ENCODE results near the gene PLA2G12B. TPM values are rescaled to one million over a fixed set of nuclear protein-coding genes. Genes with fewer than 3 reads are reported as not detected.

The PLA2G12B gene
- total RNA-seq (2022) (16.8 and 17.8 TPM in 2 replicates), Bru-seq, nascent RNA (percentile 64 among the genes with signal in this experiment), BruChase-seq, experiment 1, labeled RNA remaining after a 2-hour chase (percentile 64 among the genes with signal in this experiment), BruChase-seq, experiment 2, labeled RNA remaining after a 6-hour chase (percentile 66 among the genes with signal in this experiment)
- long read RNA-seq, partial matches to known transcripts = 0 of 15 reads
- long read RNA-seq, other reads (novel, unspliced or antisense) = 11 of 15 reads

DNA sequence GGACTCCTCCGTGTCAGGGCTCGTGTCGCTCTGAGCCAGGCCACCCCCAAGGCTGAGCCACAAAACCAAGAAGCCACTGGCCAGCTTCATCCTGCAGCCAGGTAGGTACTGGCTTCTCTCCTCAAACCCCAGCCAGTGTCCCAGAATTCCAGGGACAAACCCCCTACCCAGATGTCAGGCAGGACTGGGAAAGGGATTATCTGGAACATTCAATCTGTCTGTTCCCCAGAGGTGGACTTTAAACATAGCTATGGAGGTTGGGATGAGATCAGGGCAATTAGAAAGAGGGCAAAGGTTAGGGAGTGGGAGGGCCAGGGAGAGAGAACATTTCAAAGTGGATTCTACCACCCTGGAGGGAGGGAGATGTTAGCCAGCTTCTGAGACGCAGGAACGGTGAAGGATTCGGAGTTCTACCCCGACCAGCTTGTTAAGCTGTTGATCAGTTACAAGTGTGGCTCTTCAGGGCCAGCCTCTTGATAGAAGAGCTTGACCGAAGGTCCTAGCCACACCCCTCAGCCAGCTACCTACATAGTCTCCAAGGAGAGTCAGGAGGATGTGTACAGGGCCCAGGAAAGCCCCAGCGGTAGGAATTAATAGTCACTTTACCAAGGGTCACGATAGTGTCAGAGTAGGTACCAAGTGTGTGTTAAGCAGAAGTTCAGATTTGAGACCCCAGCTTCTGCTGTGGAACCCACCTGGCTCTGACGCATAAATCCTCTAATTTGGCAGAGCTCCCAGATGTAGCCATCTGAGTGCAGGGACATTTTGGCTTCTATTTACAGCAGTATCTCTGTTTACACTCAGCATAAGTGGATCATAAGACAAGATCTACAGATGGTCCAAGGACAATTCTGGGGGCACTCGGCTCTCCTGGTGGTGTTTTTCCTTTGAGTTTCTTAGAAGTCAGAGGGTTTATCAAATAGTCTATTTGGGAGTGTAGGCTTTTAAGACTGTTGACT lies at the start of gene PLA2G12B:
TSS of gene PLA2G12B (minus strand) at position 211 of the 959 bp plus-strand sequence. CDS start at position 90, 121 bp downstream.
- BruUV-seq (replicated peaks) = no TSS peak
- no peaks in the 10 kb centered on the region for H3K9me3 Mint-ChIP-seq (ENCODE audit: unreplicated experiment)
- ChIA-PET POLR2A (interaction anchor here (0.5 to 1.2 kb wide), 6 partner anchors 46 to 329 kb away, joined by 3 to 7 read pairs (median 4); partner anchors contain the start of genes DNAJC9, MCU, MICU1 and P4HA1), CTCF (interaction anchor here (0.5 to 1.4 kb wide), 6 partner anchors 44 to 498 kb away, joined by 3 to 6 read pairs (median 4); partner anchors contain the start of gene P4HA1)
- Histone ChIP-seq H3K4me1 (peaks cover 32% of the 10 kb centered on the region), H3K36me3 (ENCODE audit: control insufficient read depth, insufficient read depth, low read length) (no peaks in the 10 kb centered on the region), H3K4me3 (ENCODE audit: low read depth, low read length) (peak within 1 kb of the TSS; percentile 54), H3K9me3 (no peaks in the 10 kb centered on the region), H3K27me3 (replicated peaks; ENCODE audit: control insufficient read depth, insufficient read depth, low read length) (no peaks in the 10 kb centered on the region)
- TF ChIP-seq, protein P1, sequence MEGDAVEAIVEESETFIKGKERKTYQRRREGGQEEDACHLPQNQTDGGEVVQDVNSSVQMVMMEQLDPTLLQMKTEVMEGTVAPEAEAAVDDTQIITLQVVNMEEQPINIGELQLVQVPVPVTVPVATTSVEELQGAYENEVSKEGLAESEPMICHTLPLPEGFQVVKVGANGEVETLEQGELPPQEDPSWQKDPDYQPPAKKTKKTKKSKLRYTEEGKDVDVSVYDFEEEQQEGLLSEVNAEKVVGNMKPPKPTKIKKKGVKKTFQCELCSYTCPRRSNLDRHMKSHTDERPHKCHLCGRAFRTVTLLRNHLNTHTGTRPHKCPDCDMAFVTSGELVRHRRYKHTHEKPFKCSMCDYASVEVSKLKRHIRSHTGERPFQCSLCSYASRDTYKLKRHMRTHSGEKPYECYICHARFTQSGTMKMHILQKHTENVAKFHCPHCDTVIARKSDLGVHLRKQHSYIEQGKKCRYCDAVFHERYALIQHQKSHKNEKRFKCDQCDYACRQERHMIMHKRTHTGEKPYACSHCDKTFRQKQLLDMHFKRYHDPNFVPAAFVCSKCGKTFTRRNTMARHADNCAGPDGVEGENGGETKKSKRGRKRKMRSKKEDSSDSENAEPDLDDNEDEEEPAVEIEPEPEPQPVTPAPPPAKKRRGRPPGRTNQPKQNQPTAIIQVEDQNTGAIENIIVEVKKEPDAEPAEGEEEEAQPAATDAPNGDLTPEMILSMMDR (IDR thresholded peaks at IDR 0.05; ENCODE audit: insufficient read depth in 1 of 2, low read depth in 1 of 2, low read length in 1 of 2, severe bottlenecking in 1 of 2, unreplicated experiment in 1 of 2) = peak in 1 of 2 experiments; percentile 61
- H3K27ac Mint-ChIP-seq (ENCODE audit: unreplicated experiment) = peak within 1 kb of the TSS; percentile 91
- peaks cover 25% of the 10 kb centered on the region for H3K4me1 Mint-ChIP-seq (ENCODE audit: low read depth, unreplicated experiment)
- peak; percentile 83 to 93 for DNase-seq
- peak within 1 kb of the TSS; percentile 88 for H3K4me3 Mint-ChIP-seq (ENCODE audit: unreplicated experiment)
- no peaks in the 10 kb centered on the region for H3K27me3 Mint-ChIP-seq (ENCODE audit: insufficient read depth, unreplicated experiment)
- peaks cover 12% of the 10 kb centered on the region for H3K36me3 Mint-ChIP-seq (ENCODE audit: insufficient read depth, unreplicated experiment)
- intact Hi-C loops (cut with micrococcal nuclease; ENCODE audit: unreplicated experiment) = no loop called here

DNA sequence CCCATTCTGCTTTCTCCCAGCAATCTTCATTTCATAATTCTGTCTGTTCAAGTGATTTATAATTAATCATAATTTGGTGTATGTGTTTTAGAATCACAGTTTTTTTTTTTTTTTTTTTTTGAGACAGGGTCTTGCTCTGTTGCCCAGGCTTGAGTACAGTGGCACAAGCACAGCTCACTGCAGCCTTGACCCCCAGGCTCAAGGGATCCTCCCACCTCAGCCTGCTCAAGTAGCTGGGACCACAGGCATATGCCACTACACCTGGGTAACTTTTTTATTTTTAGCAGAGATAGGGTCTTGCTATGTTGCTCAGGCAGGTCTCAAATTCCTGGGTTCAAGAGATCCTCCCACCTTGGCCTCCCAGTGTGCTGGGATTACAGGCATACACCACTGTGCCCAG lies 49.2 kb upstream of the PLA2G12B start:
- no peaks in the 10 kb centered on the region for H3K9me3 ChIP-seq
- TF ChIP-seq, protein P1 (IDR thresholded peaks at IDR 0.05; ENCODE audit: insufficient read depth in 1 of 2, low read depth in 1 of 2, low read length in 1 of 2, severe bottlenecking in 1 of 2, unreplicated experiment in 1 of 2) = no peak
- no peaks in the 10 kb centered on the region for H3K4me1 ChIP-seq
- Mint-ChIP-seq H3K27me3 (ENCODE audit: insufficient read depth, unreplicated experiment) (no peaks in the 10 kb centered on the region), H3K4me3 (ENCODE audit: unreplicated experiment) (no peak overlapping the region), H3K4me1 (ENCODE audit: low read depth, unreplicated experiment) (no peaks in the 10 kb centered on the region), H3K36me3 (ENCODE audit: insufficient read depth, unreplicated experiment) (peaks cover 23% of the 10 kb centered on the region), H3K27ac (ENCODE audit: unreplicated experiment) (no peak overlapping the region), H3K9me3 (ENCODE audit: unreplicated experiment) (no peaks in the 10 kb centered on the region)
- intact Hi-C loops (cut with micrococcal nuclease; ENCODE audit: unreplicated experiment) = no loop called here
- H3K27me3 ChIP-seq (replicated peaks; ENCODE audit: control insufficient read depth, insufficient read depth, low read length) = no peaks in the 10 kb centered on the region
- peaks cover 2% of the 10 kb centered on the region; the same call in 1 of the 2 replicates for H3K36me3 ChIP-seq (ENCODE audit: control insufficient read depth, insufficient read depth, low read length)
- no peak overlapping the region for H3K4me3 ChIP-seq (ENCODE audit: low read depth, low read length)
- ChIA-PET CTCF (no interaction called here), POLR2A (no interaction called here)
- DNase-seq = no peak
- BruUV-seq (replicated peaks) = no TSS peak

DNA sequence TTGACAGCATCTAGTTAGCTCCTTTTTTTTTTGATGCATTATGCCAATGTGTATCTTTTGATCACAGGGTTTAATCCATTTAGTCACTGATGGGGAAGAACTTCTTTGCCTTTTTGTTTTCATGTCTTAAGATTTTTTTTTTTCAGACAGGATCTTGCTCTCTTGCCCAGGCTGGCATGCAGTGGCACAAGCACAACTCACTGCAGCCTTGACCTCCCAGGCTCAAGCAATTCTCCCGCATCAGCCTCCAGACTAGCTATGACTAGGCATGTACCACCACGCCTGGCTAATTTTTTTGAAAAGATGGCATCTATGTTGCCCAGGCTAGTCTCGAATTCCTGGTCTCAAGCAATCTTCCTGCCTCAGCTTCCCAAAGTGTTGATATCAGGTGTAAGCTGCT lies 46.4 kb upstream of the PLA2G12B start:
- DNase-seq = no peak
- Histone ChIP-seq H3K4me1 (no peaks in the 10 kb centered on the region), H3K27me3 (replicated peaks; ENCODE audit: control insufficient read depth, insufficient read depth, low read length) (no peaks in the 10 kb centered on the region), H3K36me3 (ENCODE audit: control insufficient read depth, insufficient read depth, low read length) (peaks cover 2% of the 10 kb centered on the region; the same call in 1 of the 2 replicates), H3K9me3 (no peaks in the 10 kb centered on the region), H3K4me3 (ENCODE audit: low read depth, low read length) (no peak overlapping the region)
- H3K36me3 Mint-ChIP-seq (ENCODE audit: insufficient read depth, unreplicated experiment) = peaks cover 16% of the 10 kb centered on the region
- H3K4me1 Mint-ChIP-seq (ENCODE audit: low read depth, unreplicated experiment) = no peaks in the 10 kb centered on the region
- POLR2A ChIA-PET = interaction anchor here (0.6 kb wide), 1 partner anchor 299 kb away, joined by 7 read pairs; no protein-coding TSS in a partner anchor
- H3K27me3 Mint-ChIP-seq (ENCODE audit: insufficient read depth, unreplicated experiment) = no peaks in the 10 kb centered on the region
- intact Hi-C loops (cut with micrococcal nuclease; ENCODE audit: unreplicated experiment) = no loop called here
- H3K9me3 Mint-ChIP-seq (ENCODE audit: unreplicated experiment) = no peaks in the 10 kb centered on the region
- TF ChIP-seq, protein P1 (IDR thresholded peaks at IDR 0.05; ENCODE audit: insufficient read depth in 1 of 2, low read depth in 1 of 2, low read length in 1 of 2, severe bottlenecking in 1 of 2, unreplicated experiment in 1 of 2) = no peak
- no peak overlapping the region for H3K27ac Mint-ChIP-seq (ENCODE audit: unreplicated experiment)
- CTCF ChIA-PET = no interaction called here
- H3K4me3 Mint-ChIP-seq (ENCODE audit: unreplicated experiment) = no peak overlapping the region
- BruUV-seq (replicated peaks) = no TSS peak
